NK-92 (cell line): ENCODE data around the gene FRZB.
"Not testable (repeated sequence)": the region's sequence is repeated elsewhere in the genome, so short reads cannot be mapped to it uniquely, and the experiment has no call there.

Source experiments
- DNase-seq: peaks from one replicate; lab custom pipeline; 2025; ENCODE audit not compliant: unreplicated experiment; lab: John Stamatoyannopoulos, UW

The FRZB gene

DNA sequence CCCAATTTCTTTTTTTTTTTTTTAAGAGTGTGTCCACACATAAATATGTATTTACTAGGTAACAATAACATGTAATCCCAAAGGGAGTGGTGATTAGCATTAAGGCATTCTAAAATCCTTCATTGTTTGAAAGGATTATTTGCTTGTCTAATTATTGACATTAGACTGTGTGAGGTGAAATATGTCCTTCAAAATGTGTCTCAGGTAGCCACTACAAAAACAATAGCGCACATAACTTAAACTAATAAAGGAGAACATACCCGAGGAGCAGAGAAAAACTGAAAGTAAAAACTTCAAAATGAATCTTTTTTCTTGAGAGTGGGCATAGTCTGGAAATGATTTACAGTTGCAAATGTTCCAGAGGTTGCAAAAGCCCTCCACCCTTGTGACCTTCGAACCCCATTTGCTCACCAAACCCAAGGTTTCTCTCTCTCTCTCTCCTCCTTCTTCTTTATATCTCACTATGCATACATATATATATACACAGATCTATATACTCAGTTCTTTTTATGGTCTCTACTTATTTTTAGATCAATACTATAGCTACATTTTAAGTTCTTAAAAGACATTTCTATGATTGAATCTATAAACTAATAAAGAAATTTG is 24.4 kb upstream of the FRZB start:
- DNase-seq: no peak

- no peak for DNase-seq
Observed at GRCh38 chr2:182890305-182890704, 23.9 kb upstream of the FRZB start.

DNA sequence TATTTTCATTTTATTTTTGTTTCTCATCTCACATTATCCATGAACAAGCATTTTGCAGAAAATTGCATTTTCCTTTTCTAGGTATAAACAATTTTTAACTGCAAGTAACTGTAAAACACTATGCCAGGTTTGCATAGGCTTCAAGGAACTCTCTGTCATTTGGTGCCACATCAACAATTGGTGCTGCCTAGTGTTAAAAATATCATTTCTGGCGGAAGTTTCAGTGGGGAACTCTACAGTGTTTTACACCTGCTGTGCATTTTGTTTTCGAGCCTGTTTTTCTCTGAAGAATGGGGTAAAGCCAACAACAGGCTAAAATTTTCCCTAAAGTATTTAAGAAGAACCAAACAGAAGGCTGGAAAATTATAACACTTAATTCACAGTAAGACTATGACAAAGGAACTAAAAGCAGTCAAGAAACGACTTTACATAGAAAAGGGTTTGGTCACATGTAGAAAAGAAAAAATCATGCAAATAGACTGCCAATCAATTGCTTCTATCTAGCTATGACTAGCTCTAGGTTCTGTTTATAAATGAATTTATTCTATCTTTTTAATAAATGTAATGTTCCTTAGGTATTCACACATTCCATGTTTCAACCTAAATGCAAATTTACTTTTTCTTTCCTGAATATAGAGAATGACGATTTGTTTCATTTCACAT is 21.4 kb upstream of the FRZB start:
- no peak for DNase-seq

- DNase-seq: no peak
Observed at GRCh38 chr2:182887093-182887492, 20.7 kb upstream of the FRZB start.

- no peak for DNase-seq
Observed at GRCh38 chr2:182885771-182886170, 19.3 kb upstream of the FRZB start.

- DNase-seq: no peak
Observed at GRCh38 chr2:182883451-182883850, 17.0 kb upstream of the FRZB start.

- not testable (repeated sequence) for DNase-seq
Observed at GRCh38 chr2:182880100-182880499, 13.7 kb upstream of the FRZB start.

GRCh38 chr2:182876653-182877052 is 10.2 kb upstream of the FRZB start:
- not testable (repeated sequence) for DNase-seq

- DNase-seq: no peak
Observed at GRCh38 chr2:182870227-182870626, 3.8 kb upstream of the FRZB start.

DNA sequence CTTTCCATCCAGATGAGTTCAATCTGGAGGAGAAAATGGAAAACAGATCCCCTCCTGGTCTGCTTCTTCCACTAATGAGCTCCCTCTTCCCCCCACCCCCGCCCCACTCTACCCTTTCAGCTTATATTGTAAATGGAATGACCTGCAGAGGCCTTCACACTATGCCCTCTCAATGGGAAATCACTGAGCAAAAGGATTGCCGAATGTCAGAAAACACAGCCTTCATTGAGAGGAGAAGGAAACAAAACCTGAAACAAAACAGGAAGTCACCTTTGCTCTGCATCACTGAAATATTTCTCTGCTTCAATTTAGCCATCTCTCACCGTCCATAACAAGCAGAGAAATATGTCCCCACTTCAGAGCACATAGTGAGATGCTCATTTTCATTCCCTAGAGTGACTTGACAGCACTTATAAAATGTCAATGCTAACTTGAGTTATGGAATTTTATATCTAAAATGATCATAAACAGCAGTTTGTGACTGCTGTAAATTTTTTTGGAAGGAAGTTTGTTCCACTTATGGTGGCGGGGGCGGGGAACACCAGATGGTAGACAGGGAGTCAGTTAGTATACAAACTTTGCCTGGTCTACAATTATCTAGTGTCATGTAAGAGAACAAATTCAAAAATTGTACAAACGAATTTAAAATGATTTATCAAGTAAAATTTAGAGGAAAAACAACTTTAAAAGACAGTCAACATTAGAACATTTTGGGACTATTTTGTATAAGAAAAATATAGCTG is 1.8 kb upstream of the FRZB start:
- no peak for DNase-seq

GRCh38 chr2:182867426-182868053 is 1.1 kb upstream of the FRZB start:
- no peak for DNase-seq

DNA sequence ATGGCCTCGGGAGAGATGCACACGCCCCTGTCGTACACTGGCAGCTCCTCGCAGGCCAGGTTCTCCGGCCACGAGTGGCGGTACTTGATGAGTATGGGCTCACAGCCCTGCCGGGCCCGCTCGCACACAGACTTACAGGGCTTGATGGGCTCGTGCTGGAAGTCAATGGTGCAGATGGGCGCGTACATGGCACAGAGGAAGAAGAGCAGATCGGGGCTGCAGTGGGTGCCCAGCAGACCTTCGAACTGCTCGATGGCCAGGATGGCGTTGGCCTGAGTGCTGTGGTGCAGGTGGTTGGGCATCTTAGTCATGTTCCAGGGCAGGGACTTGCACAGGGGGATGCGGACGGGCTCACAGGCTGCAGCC is 359 bp downstream of the FRZB start:
- no peak for DNase-seq

DNA sequence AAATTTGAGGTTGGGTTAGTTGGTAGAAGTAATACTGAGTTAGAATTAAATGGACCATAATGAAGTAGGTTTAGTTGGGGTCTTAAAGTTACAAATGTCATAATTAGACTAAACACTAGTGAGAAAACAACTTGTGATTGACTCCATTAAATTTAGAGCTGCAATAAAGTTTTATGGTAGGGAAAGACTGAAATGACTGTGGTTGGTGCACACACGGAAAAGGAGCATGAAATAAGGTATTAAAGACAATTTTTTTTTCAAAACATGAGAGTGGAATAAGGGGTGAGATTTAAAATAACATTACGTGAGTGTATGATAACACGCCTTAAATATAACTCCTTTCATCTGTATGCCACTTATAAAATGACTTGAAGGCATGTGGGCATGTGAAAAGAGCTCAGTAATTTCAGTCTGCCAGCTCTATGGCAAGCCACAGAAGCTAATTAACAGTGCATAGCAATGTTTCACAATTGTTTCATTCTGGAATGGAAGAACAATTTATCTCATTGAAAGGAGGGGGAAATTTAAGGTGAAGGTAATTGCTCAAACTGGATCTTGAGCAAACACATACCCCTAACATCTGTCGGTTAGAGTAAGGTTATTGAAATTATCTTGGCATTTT is 1.4 kb downstream of the FRZB start:
- no peak for DNase-seq

DNA sequence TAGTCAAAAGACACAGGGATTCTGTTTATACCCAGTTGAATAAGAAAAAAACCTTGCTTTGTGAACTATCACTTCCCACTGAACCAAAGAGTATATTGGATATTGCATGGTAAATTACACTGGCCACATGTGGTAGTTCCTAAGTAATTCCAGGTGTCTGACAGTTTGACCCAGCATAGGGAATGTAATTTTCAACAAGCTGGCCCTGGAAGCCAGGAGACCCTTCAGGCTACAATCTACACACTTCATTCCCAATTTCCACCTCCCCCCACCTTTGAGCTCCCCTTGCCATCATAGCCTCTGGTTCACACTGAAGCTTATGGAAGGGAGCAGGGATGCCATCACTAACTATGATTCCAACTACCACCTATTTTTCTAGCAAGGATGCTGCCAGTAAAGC is 2.8 kb downstream of the FRZB start:
- DNase-seq: no peak

GRCh38 chr2:182862091-182862490 is 4.3 kb downstream of the FRZB start:
- DNase-seq: no peak

DNA sequence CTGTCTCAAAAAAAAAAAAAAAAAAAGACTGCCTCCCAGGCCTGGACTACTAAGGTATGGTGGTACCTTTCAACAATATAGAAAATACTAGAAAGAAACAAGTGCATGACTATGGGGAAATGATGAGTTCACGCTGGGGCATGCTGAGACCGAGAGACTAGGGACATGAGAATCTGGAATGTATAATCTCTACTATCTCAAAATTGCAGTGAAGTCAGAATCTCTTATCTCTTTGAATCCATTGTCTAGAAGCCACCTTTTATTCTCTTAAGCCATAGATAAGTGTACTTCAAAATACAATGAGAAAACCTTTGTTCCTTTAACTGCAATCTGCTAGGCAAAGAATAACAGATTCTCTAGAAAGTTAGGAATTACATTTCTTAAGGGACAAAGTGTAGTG is 5.6 kb downstream of the FRZB start:
- no peak for DNase-seq

DNA sequence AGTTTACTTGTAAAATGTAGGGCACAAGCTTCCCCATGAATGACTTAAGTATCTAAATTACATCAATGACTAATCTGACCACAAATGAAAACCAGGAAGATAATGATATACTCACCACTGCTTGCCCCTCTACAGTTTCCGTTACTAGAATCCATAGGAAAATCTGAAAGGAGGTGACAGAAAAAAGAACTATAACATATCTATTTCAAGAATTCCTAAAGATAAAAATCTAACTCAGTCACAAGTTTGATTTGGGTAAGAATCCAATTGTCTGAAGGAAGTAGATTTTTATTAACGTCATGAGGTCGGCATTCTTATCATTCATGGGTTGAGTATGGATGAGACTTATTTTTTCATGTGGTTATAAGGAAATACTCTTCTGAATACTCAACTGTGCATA is 7.8 kb downstream of the FRZB start:
- DNase-seq: no peak

- DNase-seq: no peak
Observed at GRCh38 chr2:182855376-182855775, 11.1 kb downstream of the FRZB start.

DNA sequence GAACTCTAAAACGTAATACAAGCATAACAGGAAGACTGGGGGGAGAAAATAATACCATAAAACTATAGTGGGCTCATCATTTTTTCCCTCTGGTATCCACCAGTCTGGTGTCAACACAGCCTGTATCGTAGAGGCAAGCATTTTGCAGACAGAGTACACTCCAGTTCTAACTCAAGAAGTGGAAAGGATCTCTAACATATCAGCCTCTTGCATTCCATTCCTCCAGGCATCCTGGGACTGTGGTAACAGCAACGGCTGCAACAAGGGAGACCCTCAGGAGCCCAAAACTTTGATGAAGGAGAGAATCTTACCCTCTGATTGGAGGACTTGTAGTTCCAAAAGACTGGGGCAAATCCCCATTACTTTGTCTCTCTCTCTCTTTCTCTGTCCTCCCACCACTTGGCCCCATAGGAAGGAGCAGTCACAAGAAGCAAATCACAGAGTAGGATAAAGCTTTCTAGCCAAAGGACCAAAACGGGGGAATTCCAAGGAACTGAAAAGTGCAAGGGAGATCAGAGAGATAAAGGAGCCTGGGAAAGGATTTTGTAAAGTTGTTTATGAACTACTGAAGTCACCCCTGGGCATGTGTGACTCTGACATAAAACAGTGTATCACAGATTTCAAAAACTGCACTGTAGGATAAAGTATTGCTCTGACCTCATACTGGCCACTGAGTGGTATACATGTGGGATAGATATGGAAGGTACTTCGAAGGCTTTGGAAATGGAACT is 11.9 kb downstream of the FRZB start:
- DNase-seq: no peak

DNA sequence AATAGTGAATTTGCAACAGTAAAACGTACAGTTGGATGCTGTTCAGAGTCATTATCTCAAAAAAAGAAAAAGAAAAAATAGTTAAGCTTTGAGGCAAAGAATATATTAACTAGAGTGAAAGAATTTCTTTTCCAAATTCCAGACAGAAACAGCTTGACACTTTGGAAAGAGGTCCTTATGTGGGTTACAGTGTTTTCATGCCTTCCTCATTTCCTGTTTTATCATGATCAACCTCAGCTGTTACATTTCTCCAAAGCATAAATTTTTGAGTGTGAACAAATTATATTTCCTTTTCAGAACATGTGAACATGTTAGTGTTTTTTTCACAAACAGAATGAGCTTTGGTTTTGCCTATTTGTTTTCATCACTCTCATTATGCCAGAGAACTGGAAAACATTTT is 13.6 kb downstream of the FRZB start:
- no peak for DNase-seq

DNA sequence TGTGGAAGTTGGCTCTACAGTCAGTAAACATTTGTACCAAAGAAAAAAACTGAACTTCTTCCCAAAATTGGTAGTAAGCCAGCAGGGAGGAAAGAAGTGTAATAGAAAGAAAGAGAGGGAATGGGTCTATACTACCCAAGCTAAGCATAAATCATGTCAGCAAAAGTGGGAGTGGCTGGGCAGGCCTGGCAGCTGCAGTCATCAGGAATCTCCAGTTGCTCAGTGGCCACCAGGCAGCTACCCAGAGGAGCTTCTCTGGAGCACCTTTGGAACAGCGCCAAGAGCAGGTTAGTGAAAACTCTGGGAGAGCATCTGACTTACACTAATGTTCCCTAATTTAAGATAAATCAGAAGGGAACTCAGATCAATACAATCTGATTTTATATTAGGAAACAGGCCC is 14.3 kb downstream of the FRZB start:
- no peak for DNase-seq
